NCI-H2171 treated with DMSO at 0.1 percent for 48 hours (cell line): ENCODE measurements around the gene GALNT18.
A peak's percentile ranks its signal among the peaks of the same experiment; 100 is the strongest.

Experiments
- DNase-seq: peaks from one replicate; lab custom pipeline; 2025; lab: John Stamatoyannopoulos, UW

GALNT18 gene

GRCh38 chr11:11408436-11409221 is 213.2 kb downstream of the GALNT18 start:
- no peak for DNase-seq

DNA sequence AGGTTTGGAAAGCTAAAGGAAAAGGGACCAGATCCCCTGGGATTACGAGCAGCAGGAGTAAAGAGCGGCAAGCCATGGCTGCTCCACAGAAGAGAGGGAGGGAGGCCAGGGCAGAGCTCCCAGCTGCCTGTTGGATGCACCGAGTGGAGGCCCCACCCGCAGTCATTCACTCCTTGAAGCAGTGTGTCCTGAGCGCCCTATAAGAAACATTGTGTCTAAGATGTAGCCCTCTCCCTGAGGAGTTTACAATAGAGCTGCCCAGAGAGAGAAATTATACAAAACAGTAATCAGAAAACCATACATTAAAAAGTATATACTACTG is 214.1 kb downstream of the GALNT18 start:
- DNase-seq: peak; percentile 49

DNA sequence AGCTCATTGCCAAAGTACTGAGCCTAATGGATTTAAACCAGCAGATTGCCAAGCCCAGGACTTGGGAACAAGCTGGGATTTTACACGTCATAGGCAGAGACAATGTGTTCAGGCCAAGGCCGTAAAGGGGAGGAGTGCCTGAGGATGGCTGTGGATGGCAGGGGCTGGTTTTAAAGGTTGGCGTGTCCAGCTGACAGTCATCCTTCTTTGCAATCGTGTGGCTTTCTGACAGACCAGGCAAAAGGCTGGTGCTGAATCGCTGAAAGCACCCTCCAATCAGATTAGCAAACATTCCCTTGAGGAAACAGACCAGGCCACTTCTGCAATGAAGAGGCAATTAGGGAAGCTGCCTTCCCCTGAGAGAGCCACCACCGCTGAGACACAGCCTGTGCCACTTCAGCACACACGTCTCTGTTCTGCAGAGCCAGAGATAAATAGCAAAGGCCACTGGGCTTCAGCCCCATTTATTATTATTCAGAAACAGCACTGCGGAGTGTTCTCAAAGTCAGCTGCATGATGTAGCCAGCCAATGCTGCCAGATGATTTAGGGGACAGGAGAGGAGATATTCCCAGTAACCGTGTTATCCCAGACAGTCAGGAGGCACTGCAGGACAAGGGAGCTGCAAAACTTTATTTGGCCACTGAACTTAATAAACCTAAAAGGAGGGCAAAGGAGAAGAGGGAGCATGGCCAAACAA is 214.6 kb downstream of the GALNT18 start:
- DNase-seq: peak; percentile 63

DNA sequence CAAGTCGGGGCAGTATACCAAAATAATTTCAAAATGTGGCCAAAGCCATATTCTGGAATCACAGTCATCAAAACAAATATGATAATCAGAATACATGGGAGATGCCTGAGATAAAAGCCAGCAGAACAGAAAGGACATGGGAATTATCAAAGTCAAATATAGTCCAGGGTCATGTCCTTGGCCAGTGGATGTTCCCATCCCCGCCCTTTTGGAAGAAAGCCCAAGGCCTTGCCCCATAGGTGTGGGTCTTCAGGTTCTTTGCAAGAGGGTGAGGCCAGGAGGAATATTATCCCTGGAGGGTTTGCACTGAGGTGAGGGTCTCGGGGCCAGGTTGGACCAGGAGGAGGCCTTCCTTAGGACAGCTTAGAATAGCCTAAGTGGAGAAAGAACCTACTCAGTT is 215.2 kb downstream of the GALNT18 start:
- DNase-seq: no peak

DNA sequence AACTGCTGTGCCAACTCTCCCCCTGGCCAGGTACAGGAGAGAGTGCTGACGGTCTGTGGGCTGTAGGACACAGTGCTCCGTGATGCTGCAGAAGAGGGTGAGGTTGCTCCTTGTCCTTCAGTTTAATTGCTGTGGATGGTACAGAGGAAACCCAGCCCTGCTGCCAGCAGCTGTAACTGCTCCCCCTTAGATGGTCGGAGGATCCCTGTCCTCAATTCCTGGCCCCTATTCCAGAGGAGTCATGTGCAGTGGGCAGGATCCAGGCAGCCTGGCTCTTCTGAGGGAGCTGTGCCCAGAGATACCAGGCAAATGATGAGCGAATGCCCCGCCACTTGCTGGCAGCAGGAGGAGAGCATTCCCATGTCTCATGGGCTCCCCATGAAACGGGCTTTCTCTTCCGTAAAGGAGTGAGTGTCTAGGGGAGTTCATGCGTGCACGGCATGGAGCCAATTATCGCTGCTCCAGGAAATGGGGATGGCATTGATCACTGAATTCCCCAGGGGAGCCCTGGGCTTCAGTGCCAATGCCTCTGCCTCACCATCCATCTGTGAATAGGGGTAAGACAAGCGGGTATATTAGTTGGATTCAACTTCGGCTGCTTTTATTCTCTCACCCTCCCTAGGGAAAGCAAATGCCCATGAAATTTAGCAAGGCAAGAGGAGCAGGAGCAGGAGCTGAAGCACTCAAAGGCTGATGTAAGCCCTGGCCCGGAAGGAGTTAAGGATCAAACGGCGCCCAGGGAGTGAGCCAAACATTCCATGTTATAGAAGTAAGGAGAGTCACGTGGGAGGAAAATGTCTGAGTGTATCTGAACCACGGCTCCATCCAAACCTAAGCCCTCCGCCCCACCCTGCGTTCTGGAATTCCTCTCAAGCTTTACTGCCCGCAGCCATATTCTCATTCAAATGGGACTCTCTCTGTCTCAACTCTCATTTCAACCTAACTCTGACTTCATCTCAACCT is 217.8 kb downstream of the GALNT18 start:
- no peak for DNase-seq

GRCh38 chr11:11401960-11402535 is 219.8 kb downstream of the GALNT18 start:
- DNase-seq: no peak

GRCh38 chr11:11400635-11401232 is 221.1 kb downstream of the GALNT18 start:
- no peak for DNase-seq

GRCh38 chr11:11400121-11400520 is 221.7 kb downstream of the GALNT18 start:
- no peak for DNase-seq

- DNase-seq: no peak
Measured at GRCh38 chr11:11397781-11398180, 224.0 kb downstream of the GALNT18 start.

DNA sequence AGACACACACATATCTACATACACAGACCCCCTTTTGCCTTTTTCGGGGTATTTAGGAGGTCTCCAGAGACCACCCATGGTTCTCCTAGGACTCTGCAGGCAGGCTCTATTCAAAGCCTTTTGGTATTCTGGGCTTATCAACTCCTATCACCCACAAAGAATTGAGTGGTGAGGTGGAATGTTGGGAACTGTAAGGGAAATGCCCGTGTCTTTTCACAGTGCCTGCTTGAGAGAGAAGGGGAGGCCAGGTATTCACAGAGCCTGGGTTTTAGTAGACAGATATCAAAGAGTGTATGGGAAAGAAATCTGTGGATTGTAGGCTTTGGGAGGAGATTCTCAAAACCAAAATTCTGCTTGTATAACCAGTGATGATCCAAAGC is 224.8 kb downstream of the GALNT18 start:
- no peak for DNase-seq

- DNase-seq: no peak
Measured at GRCh38 chr11:11396301-11397035, 225.3 kb downstream of the GALNT18 start.

DNA sequence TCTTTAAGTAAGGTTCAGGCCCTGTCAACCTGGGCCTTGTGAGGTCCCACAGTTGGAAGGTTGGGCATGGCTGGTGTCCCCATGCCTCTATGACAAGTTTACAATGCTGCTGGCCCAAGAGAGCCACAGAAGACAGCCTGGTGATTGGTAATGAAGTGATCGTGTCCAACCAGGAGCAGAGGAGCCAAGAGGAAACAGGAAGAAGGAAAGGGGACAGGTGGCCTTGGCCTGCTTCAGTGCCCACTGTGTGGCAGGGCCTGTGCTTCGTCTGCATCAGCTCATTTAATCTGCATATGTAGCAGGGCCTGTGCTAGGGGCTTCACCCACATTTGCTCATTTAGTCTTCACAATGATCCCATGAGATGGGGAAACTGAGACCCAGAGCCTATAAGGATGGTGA is 226.7 kb downstream of the GALNT18 start:
- no peak for DNase-seq

GRCh38 chr11:11394241-11394640 is 227.6 kb downstream of the GALNT18 start:
- DNase-seq: no peak

- no peak for DNase-seq
Measured at GRCh38 chr11:11391796-11392463, 229.9 kb downstream of the GALNT18 start.

- DNase-seq: no peak
Measured at GRCh38 chr11:11391169-11391568, 230.6 kb downstream of the GALNT18 start.

- no peak for DNase-seq
Measured at GRCh38 chr11:11390068-11390771, 231.6 kb downstream of the GALNT18 start.

DNA sequence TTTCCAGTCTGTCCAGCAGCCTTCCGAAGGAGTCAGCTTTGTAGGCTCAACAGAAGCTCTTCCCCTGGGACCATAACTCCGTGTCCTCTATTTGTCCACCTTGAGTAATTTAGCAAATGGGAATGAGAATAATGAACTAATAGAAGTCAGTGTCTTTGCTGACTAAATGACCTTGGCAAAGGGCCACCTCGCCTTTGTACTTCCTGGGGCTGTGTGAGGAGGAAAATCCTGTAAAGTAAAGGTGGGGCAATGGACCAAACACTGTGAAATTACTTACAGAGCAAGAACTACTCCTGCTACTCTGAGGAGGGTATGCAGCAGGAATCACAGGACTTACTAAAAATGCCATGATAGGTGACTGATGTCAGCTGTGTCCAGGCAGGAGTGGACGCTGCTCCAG is 232.6 kb downstream of the GALNT18 start:
- no peak for DNase-seq

GRCh38 chr11:11387622-11388305 is 234.0 kb downstream of the GALNT18 start:
- DNase-seq: no peak

DNA sequence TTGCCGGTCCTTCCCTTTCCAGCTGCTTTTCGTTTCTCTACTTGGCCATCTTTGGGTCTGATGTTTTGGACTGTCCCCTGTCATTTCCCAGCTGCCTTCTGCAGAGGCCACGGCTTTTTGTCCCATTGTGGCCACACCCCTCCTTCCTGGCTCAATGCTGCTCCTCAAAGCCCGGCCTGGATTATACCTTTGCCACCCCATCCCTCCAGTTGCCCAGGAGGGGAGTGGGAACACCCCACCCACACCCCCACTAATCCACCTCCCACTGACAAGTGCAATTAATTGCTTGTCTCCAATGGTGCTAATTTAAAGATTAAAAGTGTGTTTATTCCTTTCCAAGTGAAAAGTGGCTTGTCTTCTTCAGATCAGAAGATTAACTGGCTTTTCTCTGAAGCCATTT is 234.6 kb downstream of the GALNT18 start:
- no peak for DNase-seq
